Stimulated activated CD4-positive, alpha-beta T cell treated with anti-CD3 and anti-CD28 coated beads, Interleukin-12 subunit alpha, Interleukin-12 subunit beta, amount 100 ng/mL, for 48 hours (primary cell): ENCODE measurements around the gene OSBPL10.

Experiments used
- DNase-seq, 3 donors: peaks; one replicate each; pipeline ENCODE4 v3.0.0-alpha.2; 2020; ENCODE audit warnings: low read depth in 2 of 3, low spot score in 1 of 3

The OSBPL10 gene

GRCh38 chr3:31752305-31753049, 228.6 kb downstream of the OSBPL10 start:
- DNase-seq = no peak

DNA sequence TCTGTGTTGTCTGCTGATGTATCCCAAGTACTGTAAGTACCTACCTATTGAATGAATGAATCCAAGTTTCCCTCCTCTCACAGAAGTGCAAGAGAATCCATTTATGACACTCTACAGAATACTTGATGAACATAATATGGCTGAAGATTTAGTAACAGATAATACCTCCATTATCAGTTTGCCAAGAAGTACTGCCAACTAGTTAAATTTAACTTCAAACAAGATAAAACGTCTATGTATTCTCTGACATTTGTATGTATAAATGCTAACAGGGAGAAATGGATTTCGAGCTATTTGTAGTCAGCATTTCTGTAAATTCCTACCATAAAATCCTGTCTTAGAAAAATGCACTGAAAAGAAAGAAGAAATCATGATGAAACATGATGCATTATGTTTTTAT, 230.7 kb downstream of the OSBPL10 start:
- DNase-seq = no peak

- no peak for DNase-seq
Observed at GRCh38 chr3:31748933-31749295, 232.1 kb downstream of the OSBPL10 start.

DNA sequence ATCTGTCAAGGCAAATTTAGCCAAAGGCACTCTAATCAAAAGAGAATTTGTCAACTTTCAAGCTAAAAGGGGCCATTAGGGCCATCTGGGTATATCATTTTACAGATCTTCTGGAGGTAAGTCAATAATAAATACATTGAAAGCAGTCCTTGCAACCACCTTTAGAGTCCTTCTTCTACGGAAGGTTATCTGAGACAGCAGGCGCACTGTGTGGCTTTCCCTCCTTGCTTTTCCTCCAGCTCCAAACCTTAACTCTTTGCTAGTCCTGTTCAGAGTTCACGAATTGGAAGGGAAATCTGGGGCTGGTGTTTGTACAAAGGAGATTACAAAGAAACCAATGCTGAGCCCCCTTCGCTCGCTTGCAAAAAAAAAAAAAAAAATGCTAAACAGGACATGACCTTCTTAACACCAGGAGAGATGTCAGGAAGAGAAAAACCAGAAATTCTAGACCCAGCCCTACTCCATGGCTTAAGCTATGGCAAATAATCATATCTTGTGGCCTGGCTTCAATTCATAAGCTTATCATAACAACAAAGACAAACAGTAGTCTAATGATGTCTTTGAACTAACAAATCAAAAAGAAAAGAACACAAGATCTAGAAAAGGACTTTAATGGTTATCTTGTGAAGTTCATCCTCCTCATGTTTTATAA, 232.7 kb downstream of the OSBPL10 start:
- no peak for DNase-seq

DNA sequence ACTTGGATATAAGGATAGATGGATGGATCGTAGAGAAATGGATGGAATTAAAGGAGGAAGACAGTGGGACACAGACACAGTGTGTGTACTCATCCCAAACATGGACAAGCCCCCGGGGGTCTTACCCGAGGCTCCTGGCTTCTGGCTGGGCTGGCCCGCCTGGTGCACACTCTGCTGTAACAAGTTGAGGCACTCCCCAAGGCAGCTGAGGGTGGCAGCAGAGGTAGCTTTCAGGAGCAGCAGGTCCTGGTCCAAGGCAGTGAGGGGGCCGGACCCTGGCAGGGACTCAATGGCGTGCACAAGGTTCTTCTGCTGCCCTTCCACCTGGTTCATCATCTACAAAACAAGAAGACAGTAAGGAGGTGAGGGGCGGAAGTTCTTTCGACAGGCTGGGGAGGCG, 233.3 kb downstream of the OSBPL10 start:
- no peak for DNase-seq

GRCh38 chr3:31744913-31745312, 236.1 kb downstream of the OSBPL10 start:
- DNase-seq = no peak

GRCh38 chr3:31743331-31744089, 237.6 kb downstream of the OSBPL10 start:
- DNase-seq = no peak

DNA sequence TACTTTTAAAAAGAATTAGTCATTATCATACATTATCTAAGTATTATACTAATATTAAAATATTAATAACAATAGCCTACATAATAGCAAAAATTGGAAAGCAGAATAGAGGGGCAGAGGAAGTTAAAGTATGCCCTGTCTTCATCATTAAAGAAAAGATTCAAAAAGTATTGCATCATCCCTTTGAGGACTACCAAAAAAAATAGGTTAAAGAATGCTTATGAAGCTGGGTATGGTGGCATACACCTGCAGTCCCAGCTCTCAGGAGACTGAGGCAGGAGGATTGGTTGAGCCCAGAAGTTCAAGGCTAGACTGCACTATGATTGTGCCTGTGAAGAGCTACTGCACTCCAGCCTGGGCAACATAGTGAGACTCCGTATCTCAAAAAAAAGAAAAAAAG, 240.7 kb downstream of the OSBPL10 start:
- DNase-seq = no peak

GRCh38 chr3:31738412-31738811, 242.7 kb downstream of the OSBPL10 start:
- DNase-seq = no peak

GRCh38 chr3:31735667-31736066, 245.4 kb downstream of the OSBPL10 start:
- no peak for DNase-seq

DNA sequence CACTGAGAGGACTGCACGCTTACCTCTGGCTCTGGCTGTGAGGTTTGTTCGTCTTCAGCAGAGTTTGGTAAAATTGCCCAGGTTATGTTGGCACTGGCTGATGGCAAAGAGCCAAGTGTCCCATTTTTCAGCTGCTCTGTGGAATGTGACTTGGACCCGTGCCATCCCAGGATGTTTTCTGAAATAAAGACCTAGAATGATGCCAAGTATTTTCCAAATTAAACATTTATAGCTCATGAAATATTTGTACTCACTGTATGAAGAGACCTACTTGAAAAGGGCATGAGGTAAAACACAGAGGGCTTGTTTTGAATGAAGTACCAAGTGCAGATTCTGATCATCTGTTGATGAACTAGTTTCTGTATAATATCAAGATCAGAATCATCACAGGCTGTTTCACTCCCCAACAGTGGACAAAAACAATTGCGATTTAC, 247.8 kb downstream of the OSBPL10 start:
- DNase-seq = no peak

DNA sequence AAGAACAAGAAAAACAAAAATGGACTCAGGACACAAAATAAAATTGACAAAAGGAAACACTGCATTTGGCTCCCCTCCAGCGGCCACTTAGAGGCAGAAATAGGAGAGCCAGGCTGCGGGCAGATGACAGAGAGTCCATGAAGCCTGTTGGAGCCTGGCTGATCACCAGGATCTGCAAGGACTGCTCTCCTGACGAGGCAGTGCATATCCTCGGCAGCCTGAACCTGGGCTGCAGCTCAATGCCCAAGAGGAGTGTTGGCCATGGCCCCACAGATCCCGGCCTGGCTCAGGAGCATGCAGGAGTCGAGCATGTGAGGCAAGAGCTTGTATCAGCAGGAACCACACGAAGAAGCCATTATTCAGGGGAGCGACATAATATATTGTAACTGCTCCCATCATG, 248.5 kb downstream of the OSBPL10 start:
- no peak for DNase-seq

DNA sequence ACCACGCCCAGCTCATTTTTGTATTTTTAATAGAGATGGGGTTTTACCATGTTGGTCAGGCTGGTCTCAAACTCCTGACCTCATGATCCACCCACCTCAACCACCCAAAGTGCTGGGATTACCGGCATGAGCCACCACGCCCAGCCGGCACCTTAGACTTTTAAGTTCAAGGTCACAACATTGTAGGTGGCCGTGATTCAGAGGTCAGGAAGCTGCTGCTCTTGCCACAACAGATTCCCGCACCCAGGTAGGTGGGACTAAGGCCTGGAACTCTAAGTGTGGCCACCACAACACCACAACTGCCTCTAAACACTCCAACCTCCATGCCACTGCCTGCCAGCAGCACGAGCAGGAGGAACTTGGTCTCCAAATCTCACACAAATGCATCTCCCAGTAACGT, 251.5 kb downstream of the OSBPL10 start:
- no peak for DNase-seq

DNA sequence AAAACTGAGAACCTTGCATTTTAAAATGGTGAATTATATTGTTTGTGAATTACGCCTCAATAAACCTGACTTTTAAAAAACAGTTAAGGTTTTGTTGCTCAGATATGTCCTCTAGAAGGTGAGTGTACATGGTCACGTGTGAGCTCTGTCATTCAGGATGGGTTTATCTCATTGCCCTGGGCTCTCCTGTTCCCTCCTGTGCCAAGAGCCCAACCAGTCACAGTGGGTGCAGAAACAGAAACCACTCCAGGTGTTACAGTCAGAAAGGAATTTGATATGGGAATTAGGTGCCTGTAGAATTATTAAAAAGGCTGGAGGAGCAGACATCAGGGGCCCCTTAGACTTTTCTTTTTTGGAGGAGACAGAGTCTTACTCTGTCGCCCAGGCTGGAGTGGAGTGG, 252.0 kb downstream of the OSBPL10 start:
- no peak for DNase-seq

DNA sequence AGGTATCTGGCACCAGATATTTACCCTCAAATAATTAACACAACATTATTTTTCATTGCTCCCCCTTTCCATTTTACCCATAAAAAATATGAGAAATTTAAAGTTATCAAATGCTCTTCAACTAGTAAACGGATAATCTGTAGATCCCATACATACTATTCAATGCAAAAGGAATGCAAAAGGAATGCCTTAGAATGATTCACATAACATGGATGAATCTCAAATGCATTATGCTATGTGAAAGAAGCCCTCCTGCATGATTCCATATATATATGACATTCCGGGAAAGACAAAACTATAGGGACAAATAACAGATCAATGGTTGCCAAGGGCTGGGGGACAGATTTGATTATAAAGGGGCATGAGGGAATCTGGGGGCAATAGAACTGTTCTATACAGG, 252.7 kb downstream of the OSBPL10 start:
- no peak for DNase-seq

- DNase-seq = no peak
Observed at GRCh38 chr3:31725976-31726375, 255.1 kb downstream of the OSBPL10 start.

DNA sequence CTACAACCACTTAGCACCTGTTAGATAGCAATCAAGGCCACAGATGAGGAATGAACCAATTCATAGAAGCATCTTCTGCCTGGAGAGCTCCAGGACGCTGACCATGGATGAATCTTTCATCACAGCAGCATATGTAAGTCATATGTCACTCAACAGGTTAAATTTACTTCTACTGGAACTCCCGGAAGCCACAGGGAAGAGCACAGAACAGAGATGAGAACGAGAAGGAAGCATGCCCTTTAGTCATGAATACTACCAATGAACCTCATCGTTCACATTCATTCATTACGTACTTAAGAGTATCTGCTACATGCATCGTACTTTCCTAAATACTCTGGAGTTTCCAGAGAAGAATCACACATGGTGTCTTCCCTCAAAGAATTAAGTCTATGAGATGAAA, 255.5 kb downstream of the OSBPL10 start:
- no peak for DNase-seq

DNA sequence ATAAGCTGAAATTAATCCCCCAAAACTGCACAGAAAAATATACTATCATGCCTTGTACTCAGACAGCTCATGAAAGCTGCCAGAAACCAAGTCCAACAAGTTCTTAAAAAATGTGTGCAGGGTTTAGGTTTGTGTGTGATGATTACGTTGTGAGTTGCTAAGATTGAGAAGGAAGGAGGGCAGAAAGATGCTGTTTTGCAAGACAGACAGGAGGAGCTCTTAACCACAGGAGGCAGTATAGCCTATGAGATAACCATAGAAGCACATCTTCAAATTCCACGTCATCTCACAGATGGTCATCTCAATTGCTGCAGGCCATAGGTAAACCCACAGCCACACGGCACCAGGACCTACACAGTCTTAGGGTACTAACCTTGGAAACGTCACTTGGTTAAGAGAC, 256.4 kb downstream of the OSBPL10 start:
- DNase-seq = no peak

DNA sequence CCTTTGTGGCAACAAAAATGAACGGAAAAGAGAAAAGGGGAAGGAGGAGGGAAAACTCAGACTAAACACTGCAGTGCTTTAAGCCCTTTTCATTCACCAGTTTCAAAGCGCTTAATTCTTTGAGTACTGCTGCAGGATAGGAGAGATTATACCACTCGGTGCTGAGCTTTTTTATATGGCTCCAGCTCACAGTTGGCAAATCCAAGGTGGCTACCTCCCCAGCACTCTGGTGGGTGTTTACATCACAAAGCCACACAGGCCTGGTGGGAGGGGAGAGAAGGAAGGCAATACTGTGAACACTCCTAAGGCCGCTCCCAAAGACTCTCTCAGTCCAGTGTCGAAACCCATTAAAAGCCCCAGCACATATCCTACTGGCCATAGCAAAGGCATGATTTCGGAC, 256.9 kb downstream of the OSBPL10 start:
- no peak for DNase-seq

DNA sequence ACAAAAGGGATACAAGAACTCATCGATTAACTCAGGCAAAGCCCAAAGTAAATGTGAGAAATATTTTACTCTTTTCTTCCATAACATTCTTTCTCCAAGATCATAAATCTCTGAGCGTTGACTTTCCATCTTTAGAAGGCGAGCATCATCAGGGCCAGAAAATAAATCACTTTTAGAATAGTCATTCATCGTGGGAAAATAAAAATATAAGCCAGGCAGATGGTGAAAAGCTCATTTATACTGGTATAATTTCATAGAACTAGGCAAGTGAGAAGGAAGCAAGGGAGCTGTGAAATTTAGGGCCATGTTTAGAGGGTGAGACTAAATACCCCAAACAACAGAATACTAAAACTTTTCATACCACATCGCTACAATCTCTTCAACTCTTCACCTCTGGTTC, 257.4 kb downstream of the OSBPL10 start:
- no peak for DNase-seq

DNA sequence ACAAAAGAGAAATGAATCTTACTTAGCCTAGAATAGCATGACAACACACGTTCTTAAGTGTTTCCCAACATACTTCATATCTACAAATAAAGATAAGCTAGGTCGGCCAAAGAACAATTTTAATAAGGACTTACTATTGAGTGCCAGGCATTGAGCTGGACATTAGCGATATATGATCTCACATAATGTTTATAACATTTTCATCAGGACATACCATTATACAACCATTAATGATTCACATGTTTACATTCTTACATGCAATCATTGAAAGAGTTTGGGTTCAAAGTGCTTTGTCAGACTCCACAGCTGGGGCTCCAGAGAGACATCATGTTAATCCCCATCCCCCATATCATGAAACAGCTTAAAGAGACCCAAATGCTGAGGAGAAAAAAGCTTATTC, 259.4 kb downstream of the OSBPL10 start:
- DNase-seq = no peak
